ENCODE data around the gene PHACTR3. TPM values are rescaled to one million over a fixed set of nuclear protein-coding genes. Genes with fewer than 3 reads are reported as not detected.

Gene PHACTR3
- total RNA-seq, 1 experiment from 2014 or later: not detected

DNA sequence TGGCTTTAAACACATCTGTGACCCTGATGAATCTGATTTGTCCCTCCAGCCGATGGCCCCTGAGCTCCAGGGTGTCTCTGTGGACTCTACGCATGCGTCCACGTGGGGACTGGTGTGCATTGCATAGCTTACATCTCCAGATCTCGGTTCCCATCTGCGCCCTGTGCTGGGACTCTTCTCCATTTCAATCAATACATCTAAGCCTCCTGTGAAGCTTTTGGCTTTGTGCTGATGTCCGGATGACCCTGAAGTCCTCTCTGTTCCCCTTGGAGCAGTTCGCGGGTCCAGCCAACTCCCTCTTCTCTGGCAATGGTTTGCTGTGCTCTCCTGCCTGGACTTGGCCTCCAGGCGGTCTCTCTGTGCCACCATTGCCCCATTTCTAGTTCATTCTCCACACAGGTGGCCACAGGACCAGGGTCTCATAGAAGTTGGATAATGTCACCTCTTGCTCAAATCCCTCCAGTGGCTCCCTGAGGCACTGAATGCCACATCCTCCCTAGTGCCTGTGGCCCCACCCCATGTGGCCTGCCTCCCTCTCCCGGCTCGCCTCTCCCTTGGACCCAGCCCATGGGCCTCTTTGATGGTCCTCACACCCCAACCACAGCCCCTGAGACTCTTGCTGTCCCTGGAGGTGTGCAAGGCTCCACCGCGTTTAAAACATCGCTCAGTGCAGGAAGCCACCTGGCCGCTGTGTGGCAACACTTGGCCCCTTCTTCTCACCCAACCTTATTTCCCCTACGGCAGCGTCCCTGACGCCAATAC is 173.7 kb downstream of the PHACTR3 start:
- Histone ChIP-seq H2BK120ac (ENCODE audit: low read depth, low read length, poor library complexity, severe bottlenecking) (no peak overlapping the region), H4K91ac (ENCODE audit: insufficient read length, low read depth, low read length) (no peak overlapping the region), H3T11ph (ENCODE audit: low read length) (no peak overlapping the region), H2AK5ac (ENCODE audit: insufficient read length, low read length) (no peak overlapping the region), H3K23ac (ENCODE audit: insufficient read length, low read depth, low read length) (no peak overlapping the region), H2BK5ac (ENCODE audit: insufficient read length, low read length) (no peak overlapping the region), H3K4ac (ENCODE audit: low read depth, low read length) (no peak overlapping the region), H4K5ac (ENCODE audit: insufficient read length, low read depth, low read length) (no peak overlapping the region), H4K8ac (replicated peaks; ENCODE audit: insufficient read length, low read depth, low read length) (no peak overlapping the region), H3K56ac (ENCODE audit: insufficient read length, low read depth, low read length) (no peak overlapping the region), H3K18ac (ENCODE audit: insufficient read length, low read depth, low read length) (no peak overlapping the region), H3K79me1 (ENCODE audit: insufficient read depth, low read depth, low read length, poor library complexity, severe bottlenecking) (no peaks in the 10 kb centered on the region), H2AFZ (ENCODE audit: low read length) (no peak overlapping the region), H2BK20ac (ENCODE audit: low read depth, low read length, poor library complexity, severe bottlenecking) (no peak overlapping the region), H3K27me3 (ENCODE audit: insufficient read depth, low read length) (no peaks in the 10 kb centered on the region; the same call in 1 of the 2 replicates), H2BK15ac (ENCODE audit: low read depth, low read length) (no peak overlapping the region), H3K23me2 (ENCODE audit: insufficient read length, low read depth, low read length, poor library complexity, severe bottlenecking) (no peaks in the 10 kb centered on the region), H4K20me1 (ENCODE audit: control insufficient read depth, insufficient read depth, insufficient read length) (no peaks in the 10 kb centered on the region), H3K27ac (ENCODE audit: insufficient read length, low read depth, low read length) (no peak overlapping the region), H3K14ac (ENCODE audit: insufficient read depth, low read length) (no peak overlapping the region), H3K4me2 (ENCODE audit: insufficient read depth, insufficient read length, low read length) (no peak overlapping the region), H3K9me3 (ENCODE audit: control insufficient read depth, low read depth, low read length) (no peaks in the 10 kb centered on the region), H3K9ac (ENCODE audit: extremely low read depth, insufficient read length, low read length) (no peak overlapping the region), H3K79me2 (ENCODE audit: insufficient read depth, low read length) (no peaks in the 10 kb centered on the region), H2BK12ac (ENCODE audit: insufficient read length, low read depth, low read length) (no peak overlapping the region), H3K4me1 (ENCODE audit: insufficient read depth, low read length) (no peaks in the 10 kb centered on the region)
- Mint-ChIP-seq H3K27me3 (ENCODE audit: low read depth) (peaks cover 32% of the 10 kb centered on the region), H3K36me3 (ENCODE audit: insufficient read depth in 1 of 3, low read depth in 3 of 3) (no peaks in the 10 kb centered on the region), H3K9me3 (peaks cover 0 to 33% of the 10 kb centered on the region in 2 experiments; a peak in 2 of 5 replicates), H3K4me1 (peaks cover 0 to 2% of the 10 kb centered on the region in 2 experiments; a peak in 2 of 4 replicates), H3K4me3 (no peak overlapping the region), H3K27ac (no peak overlapping the region)
- DNase-seq: peak; percentile 17
- no peak for TF ChIP-seq CTCF (conservative IDR thresholded peaks at IDR 0.05)
- no CpG with 5 or more reads among the region's 19 CpGs for WGBS (ENCODE audit: extremely low coverage, insufficient read length, low lambda C conversion rate)

Data from H9 (cell line).